GM19324 (cell line): Measurements from ENCODE around the gene NOXO1.
"Not testable (repeated sequence)": the region's sequence is repeated elsewhere in the genome, so short reads cannot be mapped to it uniquely, and the experiment has no call there.

ENCODE experiments used
- ATAC-seq: cut with Tn5 transposase; IDR thresholded peaks from one replicate; pipeline ENCODE4 v1.9.1; 2021; ENCODE audit warnings: mild to moderate bottlenecking, moderate library complexity; ENCODE audit not compliant: unreplicated experiment, low FRiP score

The NOXO1 gene

GRCh38 chr16:1944612-1945199, 36.6 kb downstream of the NOXO1 start:
- ATAC-seq: no peak

- peak; percentile 89 for ATAC-seq
Observed at GRCh38 chr16:1942810-1943726, 38.2 kb downstream of the NOXO1 start, which contains the start of gene MSRB1. MSRB1 (minus strand) TSS chr16:1943199; CDS start chr16:1943156, 43 bp downstream.

- ATAC-seq: no peak
Observed at GRCh38 chr16:1942047-1942809, 39.0 kb downstream of the NOXO1 start.

- no peak for ATAC-seq
Observed at GRCh38 chr16:1941162-1942046, 39.9 kb downstream of the NOXO1 start.

- no peak for ATAC-seq
Observed at GRCh38 chr16:1940273-1941161, 40.8 kb downstream of the NOXO1 start.

GRCh38 chr16:1939833-1940232, 41.4 kb downstream of the NOXO1 start:
- ATAC-seq: not testable (repeated sequence)

GRCh38 chr16:1938910-1939309, 42.4 kb downstream of the NOXO1 start:
- ATAC-seq: no peak

GRCh38 chr16:1938316-1938715, 43.0 kb downstream of the NOXO1 start:
- no peak for ATAC-seq

- no peak for ATAC-seq
Observed at GRCh38 chr16:1936945-1937479, 44.3 kb downstream of the NOXO1 start.

GRCh38 chr16:1933097-1933661, 48.1 kb downstream of the NOXO1 start:
- ATAC-seq: no peak

GRCh38 chr16:1932050-1933028, 48.9 kb downstream of the NOXO1 start:
- ATAC-seq: no peak

- ATAC-seq: no peak
Observed at GRCh38 chr16:1930338-1930720, 50.9 kb downstream of the NOXO1 start.

- peak; percentile 90 for ATAC-seq
Observed at GRCh38 chr16:1929578-1930337, 51.5 kb downstream of the NOXO1 start.

- no peak for ATAC-seq
Observed at GRCh38 chr16:1929105-1929504, 52.2 kb downstream of the NOXO1 start.
